Mesenchymal stem cell (in vitro differentiated cells and primary cell): ENCODE results near the gene ARHGEF17.

Experiments
- DNase-seq: peaks from one replicate; pipeline ENCODE4 v3.0.0-alpha.2; 2013
- H2AFZ ChIP-seq: one replicate; pipeline ENCODE4 v1.6.1; 2013; ENCODE audit warnings: low read depth, mild to moderate bottlenecking, control low read depth, inconsistent platforms, low read length, moderate library complexity
- H2AK5ac ChIP-seq: 2 replicates; pipeline ENCODE4 v1.6.1; 2013; ENCODE audit warnings: low read length, moderate library complexity, mild to moderate bottlenecking, inconsistent platforms; ENCODE audit not compliant: severe bottlenecking
- H2BK120ac ChIP-seq: one replicate; pipeline ENCODE4 v1.6.1; 2013; ENCODE audit warnings: low read depth, mild to moderate bottlenecking, inconsistent platforms, low read length, moderate library complexity
- H2BK12ac ChIP-seq, 2 experiments: one replicate each; pipeline ENCODE4 v1.6.1; 2013; ENCODE audit warnings: inconsistent platforms in 2 of 2, low read length in 2 of 2, mild to moderate bottlenecking in 2 of 2, moderate library complexity in 2 of 2, control low read depth in 1 of 2
- H2BK15ac ChIP-seq: one replicate; pipeline ENCODE4 v1.6.1; 2013; ENCODE audit warnings: mild to moderate bottlenecking, low read depth, inconsistent platforms; ENCODE audit not compliant: poor library complexity, severe bottlenecking
- H2BK5ac ChIP-seq: 2 replicates; pipeline ENCODE4 v1.6.1; 2013; ENCODE audit warnings: low read depth, mild to moderate bottlenecking, low read length, control low read depth, inconsistent platforms; ENCODE audit not compliant: poor library complexity, severe bottlenecking
- H3K14ac ChIP-seq, 2 experiments: one replicate each; pipeline ENCODE4 v1.6.1; 2013; ENCODE audit warnings: inconsistent platforms in 2 of 2, low read length in 2 of 2, control low read depth in 1 of 2, mild to moderate bottlenecking in 1 of 2, moderate library complexity in 1 of 2
- H3K18ac ChIP-seq, 2 experiments: one replicate each; pipeline ENCODE4 v1.6.1; 2013; ENCODE audit warnings: inconsistent platforms in 2 of 2, low read length in 2 of 2, control low read depth in 1 of 2, low read depth in 1 of 2, mild to moderate bottlenecking in 1 of 2
- H3K23ac ChIP-seq, 2 experiments: one replicate each; pipeline ENCODE4 v1.6.1; 2013; ENCODE audit warnings: inconsistent platforms in 2 of 2, low read length in 2 of 2, mild to moderate bottlenecking in 2 of 2, moderate library complexity in 2 of 2, control low read depth in 1 of 2
- H3K27ac ChIP-seq: 2 replicates; pipeline ENCODE4 v1.5.1; 2013; ENCODE audit warnings: mild to moderate bottlenecking, moderate library complexity, low read length, control low read depth, inconsistent platforms; ENCODE audit not compliant: poor library complexity, severe bottlenecking
- H3K27me3 ChIP-seq, 2 experiments: 2 replicates each; pipeline versions ENCODE4 v1.6.1 to v1.7.0; 2013; ENCODE audit warnings: low read length in 2 of 2, mild to moderate bottlenecking in 2 of 2, moderate library complexity in 2 of 2, control low read depth in 1 of 2, inconsistent platforms in 1 of 2; ENCODE audit not compliant: control insufficient read depth in 1 of 2, insufficient read depth in 1 of 2
- H3K36me3 ChIP-seq, 2 experiments: 2 replicates each; pipeline versions ENCODE4 v1.6.1 to v1.7.0; 2013; ENCODE audit warnings: low read length in 2 of 2, control low read depth in 1 of 2, inconsistent platforms in 1 of 2, low read depth in 1 of 2, mild to moderate bottlenecking in 1 of 2; ENCODE audit not compliant: insufficient read depth in 2 of 2, control insufficient read depth in 1 of 2
- H3K4ac ChIP-seq, 2 experiments: one replicate each; pipeline ENCODE4 v1.6.1; 2013; ENCODE audit warnings: inconsistent platforms in 2 of 2, low read length in 2 of 2, mild to moderate bottlenecking in 2 of 2, moderate library complexity in 2 of 2, control low read depth in 1 of 2, low read depth in 1 of 2
- H3K4me1 ChIP-seq: 2 replicates; pipeline ENCODE4 v1.6.1; 2013; ENCODE audit warnings: low read depth, low read length, control low read depth; ENCODE audit not compliant: control insufficient read depth, insufficient read depth
- H3K4me2 ChIP-seq: 2 replicates; pipeline ENCODE4 v1.6.1; 2013; ENCODE audit warnings: low read length, mild to moderate bottlenecking, inconsistent platforms; ENCODE audit not compliant: poor library complexity, severe bottlenecking
- H3K4me3 ChIP-seq, 2 experiments: 2 replicates each; pipeline versions ENCODE4 v1.5.1 to v1.7.0; 2013; ENCODE audit warnings: low read length in 2 of 2, mild to moderate bottlenecking in 2 of 2, control low read depth in 1 of 2, low read depth in 1 of 2; ENCODE audit not compliant: insufficient read depth in 1 of 2
- H3K79me1 ChIP-seq: replicated peaks from 2 replicates; pipeline ENCODE4 v1.6.1; 2013; ENCODE audit warnings: mild to moderate bottlenecking, control low read depth, low read length, inconsistent platforms; ENCODE audit not compliant: poor library complexity, severe bottlenecking
- H3K9ac ChIP-seq: 2 replicates; pipeline ENCODE4 v1.7.0; 2013; ENCODE audit warnings: mild to moderate bottlenecking, low read length, moderate library complexity
- H3K9me3 ChIP-seq: 2 replicates; pipeline ENCODE4 v1.7.0; 2013; ENCODE audit warnings: mild to moderate bottlenecking, low read length; ENCODE audit not compliant: control insufficient read depth
- H4K8ac ChIP-seq: one replicate; pipeline ENCODE4 v1.6.1; 2013; ENCODE audit warnings: inconsistent platforms, mild to moderate bottlenecking, low read length, moderate library complexity
- H4K91ac ChIP-seq: one replicate; pipeline ENCODE4 v1.6.1; 2013; ENCODE audit warnings: mild to moderate bottlenecking, low read length, inconsistent platforms
- WGBS: methylation state at CpG from one replicate; pipeline ENCODE4 v1.1.7; 2013; ENCODE audit warnings: mixed read lengths; 5-methylcytosine and 5-hydroxymethylcytosine counted together

ARHGEF17 gene

DNA sequence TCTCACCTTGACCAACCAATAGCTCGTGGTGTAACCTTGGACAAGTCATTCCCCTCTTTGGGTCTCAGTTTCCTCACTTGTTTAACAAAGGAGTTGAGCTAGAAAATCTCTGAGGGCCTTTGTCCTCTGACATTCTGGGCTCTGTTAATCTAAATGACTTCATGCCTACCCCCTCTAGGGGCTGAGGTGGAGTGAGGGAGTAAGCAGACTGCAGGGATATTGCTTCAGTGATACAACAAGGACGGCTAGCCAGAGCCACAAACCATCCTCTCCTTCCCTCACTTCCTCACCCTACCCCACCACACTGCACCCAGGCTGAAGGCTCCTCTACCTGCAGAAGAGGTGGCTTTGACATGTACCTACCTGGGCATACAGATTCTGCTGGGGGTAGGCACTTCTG is 103.0 kb downstream of the ARHGEF17 start:
- DNase-seq: no peak
- H3K4me1 ChIP-seq: peaks cover 2% of the 10 kb centered on the region

DNA sequence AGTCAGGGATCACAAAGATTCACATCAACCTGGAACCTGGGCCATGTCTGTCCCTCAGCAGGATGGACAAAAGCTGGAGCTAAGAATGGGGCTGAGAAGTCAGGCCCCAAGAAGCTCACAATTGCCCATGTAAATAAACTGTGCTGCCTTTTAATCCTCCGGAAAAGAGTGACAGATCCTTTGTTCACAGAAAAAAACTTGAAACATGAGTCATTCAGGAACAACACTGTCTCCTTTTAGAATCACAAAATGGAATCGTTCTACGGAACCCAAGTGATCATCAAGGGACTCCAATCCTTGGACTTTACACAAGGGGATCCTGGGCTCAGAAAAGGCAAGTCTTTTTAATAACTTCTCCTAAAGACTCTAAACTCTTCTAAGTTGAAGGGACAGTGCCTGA is 104.2 kb downstream of the ARHGEF17 start:
- no peak overlapping the region for H3K4me3 ChIP-seq
- H4K91ac ChIP-seq: no peak overlapping the region
- no peaks in the 10 kb centered on the region for H3K9me3 ChIP-seq
- no peaks in the 10 kb centered on the region for H3K27me3 ChIP-seq
- no peak overlapping the region for H2BK5ac ChIP-seq
- H3K14ac ChIP-seq: no peak overlapping the region
- H2BK120ac ChIP-seq: no peak overlapping the region
- H3K79me1 ChIP-seq: no peaks in the 10 kb centered on the region
- H3K27ac ChIP-seq: no peak overlapping the region
- H2AFZ ChIP-seq: no peak overlapping the region
- WGBS: 62% methylated on average over 3 of the region's 3 CpGs
- H4K8ac ChIP-seq: no peak overlapping the region
- no peak for DNase-seq
- H2BK12ac ChIP-seq: no peak overlapping the region
- H3K23ac ChIP-seq: no peak overlapping the region
- no peak overlapping the region for H3K9ac ChIP-seq
- no peak overlapping the region for H2AK5ac ChIP-seq
- peaks cover 2% of the 10 kb centered on the region for H3K4me1 ChIP-seq
- no peak overlapping the region for H3K4me2 ChIP-seq
- no peak overlapping the region for H3K4ac ChIP-seq
- no peak overlapping the region for H2BK15ac ChIP-seq
- H3K18ac ChIP-seq: no peak overlapping the region
- H3K36me3 ChIP-seq: peaks cover 21 to 29% of the 10 kb centered on the region in 2 experiments

More for the DNA sequence above, 103.0 kb downstream of the ARHGEF17 start:
- H3K9me3 ChIP-seq: no peaks in the 10 kb centered on the region
- no peak overlapping the region for H3K4me2 ChIP-seq
- H2AK5ac ChIP-seq: no peak overlapping the region
- no peaks in the 10 kb centered on the region for H3K27me3 ChIP-seq
- no peak overlapping the region for H3K18ac ChIP-seq
- no peak overlapping the region for H2BK5ac ChIP-seq
- H3K14ac ChIP-seq: no peak overlapping the region
- H2BK15ac ChIP-seq: no peak overlapping the region
- peak overlapping the region; percentile 54 for H4K91ac ChIP-seq
- 100% methylated on average over 2 of the region's 2 CpGs for WGBS
- H2AFZ ChIP-seq: no peak overlapping the region
- H3K4me3 ChIP-seq: no peak overlapping the region
- no peak overlapping the region for H3K4ac ChIP-seq
- H3K79me1 ChIP-seq: no peaks in the 10 kb centered on the region
- H3K9ac ChIP-seq: no peak overlapping the region
- peaks cover 29 to 41% of the 10 kb centered on the region in 2 experiments for H3K36me3 ChIP-seq
- H2BK12ac ChIP-seq: no peak overlapping the region
- no peak overlapping the region for H4K8ac ChIP-seq
- no peak overlapping the region for H2BK120ac ChIP-seq
- H3K27ac ChIP-seq: no peak overlapping the region
- H3K23ac ChIP-seq: no peak overlapping the region

DNA sequence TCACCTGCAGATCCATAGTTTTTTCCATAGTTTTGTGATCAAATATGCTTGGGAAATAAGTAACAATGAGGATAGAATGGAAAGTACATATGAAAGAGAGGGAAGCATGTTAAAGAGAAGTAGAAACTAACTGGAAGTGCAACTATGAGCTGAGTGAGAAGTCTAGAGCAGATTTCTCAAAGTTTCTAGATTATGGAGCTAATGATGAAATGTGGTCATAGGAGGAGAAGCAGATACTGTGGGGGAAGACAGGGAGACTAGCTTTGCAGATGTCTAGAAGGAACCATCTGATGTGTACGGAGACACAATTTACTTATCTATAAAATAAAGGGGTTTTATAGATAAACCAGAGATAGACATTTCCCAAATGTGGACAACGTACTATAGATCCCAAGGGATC is 105.2 kb downstream of the ARHGEF17 start:
- H3K9ac ChIP-seq: no peak overlapping the region
- no peak overlapping the region for H2AFZ ChIP-seq
- H3K4me1 ChIP-seq: peaks cover 2% of the 10 kb centered on the region
- H2BK12ac ChIP-seq: no peak overlapping the region
- H3K14ac ChIP-seq: no peak overlapping the region
- H4K8ac ChIP-seq: no peak overlapping the region
- DNase-seq: no peak
- H3K23ac ChIP-seq: no peak overlapping the region
- WGBS: no CpG with 5 or more reads among the region's 2 CpGs
- H3K4me2 ChIP-seq: no peak overlapping the region
- H3K79me1 ChIP-seq: no peaks in the 10 kb centered on the region
- no peaks in the 10 kb centered on the region for H3K27me3 ChIP-seq
- H3K4me3 ChIP-seq: no peak overlapping the region
- H2AK5ac ChIP-seq: no peak overlapping the region
- H3K4ac ChIP-seq: no peak overlapping the region
- no peak overlapping the region for H3K18ac ChIP-seq
- H4K91ac ChIP-seq: no peak overlapping the region
- H3K9me3 ChIP-seq: no peaks in the 10 kb centered on the region
- no peak overlapping the region for H2BK120ac ChIP-seq
- H2BK15ac ChIP-seq: no peak overlapping the region
- peaks cover 18 to 26% of the 10 kb centered on the region in 2 experiments for H3K36me3 ChIP-seq
- H2BK5ac ChIP-seq: no peak overlapping the region
- H3K27ac ChIP-seq: no peak overlapping the region

DNA sequence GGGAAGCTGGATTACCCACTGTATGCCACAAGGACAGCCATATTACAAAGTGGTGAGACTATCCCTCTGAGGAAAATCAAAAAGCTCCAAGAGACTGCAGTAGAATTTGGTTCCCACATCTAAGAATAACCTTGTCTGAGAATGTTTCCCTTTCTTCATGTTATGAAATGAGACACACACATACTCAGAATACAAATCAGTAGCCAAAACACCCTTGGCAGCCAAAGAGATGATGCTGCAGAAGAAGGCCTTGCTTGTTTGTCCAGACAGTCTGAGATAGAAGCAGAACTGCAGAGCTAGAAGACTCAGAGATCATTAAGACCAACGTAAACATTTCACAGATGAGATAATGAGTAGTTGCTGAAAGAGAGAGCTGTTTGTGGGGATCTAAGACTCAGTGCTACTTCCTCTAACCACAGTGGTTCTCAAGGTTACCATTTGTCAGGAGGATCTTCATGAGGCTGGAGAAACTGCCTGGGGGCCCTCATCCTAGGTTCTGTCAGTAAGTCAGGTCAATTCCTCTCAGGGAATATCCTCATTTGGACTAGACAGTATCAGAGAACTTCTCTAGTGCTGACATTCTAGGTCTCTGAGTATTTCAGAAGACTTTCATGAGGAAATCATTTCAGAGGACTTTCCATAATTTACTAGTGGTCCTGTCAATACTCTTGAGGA is 107.0 kb downstream of the ARHGEF17 start:
- Histone ChIP-seq H3K18ac (no peak overlapping the region), H2BK5ac (no peak overlapping the region), H3K4me3 (no peak overlapping the region), H3K23ac (no peak overlapping the region), H3K79me1 (peaks cover 4% of the 10 kb centered on the region), H3K4me2 (no peak overlapping the region), H3K9me3 (no peaks in the 10 kb centered on the region), H2AK5ac (no peak overlapping the region), H3K14ac (no peak overlapping the region), H3K27ac (peak overlapping the region; percentile 15), H3K4ac (no peak overlapping the region), H2BK15ac (no peak overlapping the region), H2AFZ (no peak overlapping the region), H3K36me3 (peaks cover 13 to 28% of the 10 kb centered on the region in 2 experiments), H3K9ac (peak overlapping the region; percentile 11), H4K8ac (no peak overlapping the region), H2BK12ac (no peak overlapping the region), H2BK120ac (no peak overlapping the region), H4K91ac (no peak overlapping the region), H3K27me3 (no peaks in the 10 kb centered on the region), H3K4me1 (no peaks in the 10 kb centered on the region)
- WGBS: 20% methylated on average over 1 of the region's 1 CpG
- peak; percentile 85 for DNase-seq
